ENCODE results near the gene FAM110D.

The FAM110D gene

GRCh38 chr1:26130695-26131094 is 28.2 kb upstream of the FAM110D start:
- no peak for DNase-seq

- no peak for DNase-seq
These were observed 26.6 kb upstream of the FAM110D start for GRCh38 chr1:26132128-26132833.

DNA sequence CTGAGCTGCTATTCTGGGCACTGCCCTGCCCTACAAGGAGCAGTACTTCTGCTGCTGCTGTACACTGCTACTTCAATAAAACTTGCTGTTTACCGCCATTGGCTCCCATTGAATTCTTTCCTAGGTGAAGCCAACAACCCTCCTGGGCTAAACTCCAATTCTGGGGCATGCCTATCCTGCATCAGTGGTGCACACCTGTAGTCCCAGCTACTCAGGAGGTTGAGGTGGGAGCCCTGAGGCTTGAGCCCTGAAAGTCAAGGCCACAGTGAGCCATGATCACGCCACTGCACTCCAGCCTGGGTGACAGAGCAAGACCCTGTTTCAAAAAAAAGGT is 26.1 kb upstream of the FAM110D start:
- no peak for DNase-seq

DNA sequence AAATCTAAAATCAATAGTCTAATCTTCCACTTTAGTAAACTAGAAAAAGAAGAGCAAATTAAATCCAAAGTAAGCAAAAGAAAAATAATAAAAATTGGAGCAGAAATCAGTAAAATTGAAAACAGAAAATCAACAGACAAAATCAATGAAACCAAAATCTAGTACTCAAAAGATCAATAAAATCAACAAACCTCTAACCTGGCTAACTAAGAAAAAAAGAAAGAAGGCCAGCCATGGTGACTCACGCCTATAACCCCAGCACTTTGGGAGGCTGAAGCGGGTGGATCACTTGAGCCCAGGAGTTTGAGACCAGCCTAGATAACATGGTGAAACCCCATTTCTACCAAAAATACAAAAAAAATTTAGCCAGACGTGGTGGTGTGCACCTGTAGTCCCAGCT is 24.4 kb upstream of the FAM110D start:
- no peak for DNase-seq

- no peak for DNase-seq
These were observed 19.8 kb upstream of the FAM110D start for GRCh38 chr1:26138974-26139558.

DNA sequence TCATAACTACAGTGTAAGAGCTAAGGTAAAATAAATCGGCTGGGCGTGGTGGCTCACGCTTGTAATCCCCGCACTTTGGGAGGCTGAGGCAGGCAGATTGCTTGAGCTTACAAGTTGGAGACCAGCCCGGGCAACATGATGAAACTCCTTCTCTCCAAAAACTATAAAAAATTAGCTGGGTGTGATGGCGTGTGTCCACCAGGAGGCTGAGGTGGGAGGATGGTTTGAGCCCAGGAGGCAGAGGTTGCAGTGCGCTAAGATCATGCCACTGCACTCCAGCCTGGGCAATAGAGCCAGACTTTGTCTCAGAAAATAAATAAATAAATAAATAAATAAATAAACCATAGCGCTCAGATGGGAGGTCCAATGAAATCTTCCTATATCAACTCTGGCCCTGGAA is 16.7 kb upstream of the FAM110D start:
- no peak for DNase-seq

- peak; percentile 92 for DNase-seq
These were observed 13.6 kb upstream of the FAM110D start for GRCh38 chr1:26145041-26145959.

GRCh38 chr1:26145960-26146294 is 13.0 kb upstream of the FAM110D start:
- no peak for DNase-seq

- DNase-seq, result no peak
These were observed 10.0 kb upstream of the FAM110D start for GRCh38 chr1:26148887-26149286.

GRCh38 chr1:26153966-26154532 is 4.8 kb upstream of the FAM110D start:
- DNase-seq, result no peak

DNA sequence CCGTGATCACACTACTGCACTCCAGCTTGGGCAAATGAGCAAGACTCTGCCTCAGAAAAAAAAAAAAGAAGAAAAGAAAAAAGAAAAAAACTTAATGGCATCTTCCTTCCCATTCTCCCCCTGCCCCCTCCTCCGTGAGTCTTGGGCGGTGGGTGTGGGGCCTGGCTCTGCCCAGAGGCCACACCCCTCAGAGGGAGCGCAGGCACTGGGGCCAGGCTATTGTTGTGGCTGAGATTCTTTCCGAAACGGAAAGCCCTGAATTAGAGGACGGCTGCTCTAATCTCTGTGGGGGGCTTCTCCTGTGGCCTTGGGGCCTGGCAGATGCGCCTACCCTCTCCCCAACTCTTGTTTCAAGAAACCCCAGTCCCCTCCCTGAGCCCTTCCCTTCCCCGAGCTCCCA is 4.1 kb upstream of the FAM110D start:
- DNase-seq, result peak; percentile 63

- DNase-seq, result peak; percentile 38
These were observed 3.3 kb upstream of the FAM110D start for GRCh38 chr1:26155370-26156284.

- DNase-seq, result peak; percentile 61
These were observed 2.4 kb upstream of the FAM110D start for GRCh38 chr1:26156285-26157038.

GRCh38 chr1:26158271-26158907 is 490 bp upstream of the FAM110D start:
- DNase-seq, result no peak

- no peak for DNase-seq
These were observed 812 bp downstream of the FAM110D start for GRCh38 chr1:26159743-26160039.

- DNase-seq, result no peak
These were observed 1.9 kb downstream of the FAM110D start for GRCh38 chr1:26160527-26161414.

- DNase-seq, result peak; percentile 86
These were observed 2.7 kb downstream of the FAM110D start for GRCh38 chr1:26161415-26162219.

DNA sequence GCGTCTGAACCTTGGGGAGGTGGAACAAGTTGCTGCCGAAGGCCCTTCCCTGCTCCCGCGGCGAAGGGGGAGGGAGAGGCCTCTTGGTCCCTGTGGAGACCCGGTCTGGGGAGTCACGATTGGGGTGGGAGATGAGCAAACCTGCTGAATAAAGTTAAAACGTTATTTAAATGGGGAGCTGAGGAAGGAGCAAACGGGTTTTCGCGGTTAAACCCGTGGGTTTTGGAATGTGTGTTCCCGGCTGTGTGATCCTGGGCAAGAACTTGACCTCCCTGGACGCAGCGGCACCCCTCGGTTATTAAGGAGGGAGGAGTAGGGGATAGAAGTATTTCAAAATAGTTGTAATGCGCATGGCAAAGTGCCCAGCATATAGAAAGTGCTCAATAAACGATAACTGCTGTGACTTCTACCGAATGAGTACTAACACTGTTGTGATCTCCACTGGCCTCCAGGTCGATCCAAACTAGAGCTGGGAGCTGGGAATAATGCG is 3.4 kb downstream of the FAM110D start:
- DNase-seq, result no peak

GRCh38 chr1:26163684-26164035 is 4.8 kb downstream of the FAM110D start:
- no peak for DNase-seq

Data from eye (tissue), 1 donor.